HUES48 (cell line): ENCODE data around the gene PVALB.

Source experiments
- H3K27ac ChIP-seq: one replicate; pipeline ENCODE4 v1.7.0; 2013; ENCODE audit warnings: low read depth, low read length, inconsistent platforms
- H3K27me3 ChIP-seq: 2 replicates; pipeline ENCODE4 v1.6.1; 2013; ENCODE audit warnings: mild to moderate bottlenecking, low read length; ENCODE audit not compliant: control insufficient read depth, insufficient read depth
- H3K36me3 ChIP-seq: 2 replicates; pipeline ENCODE4 v1.6.1; 2013; ENCODE audit warnings: low read length; ENCODE audit not compliant: control insufficient read depth, insufficient read depth
- H3K4me1 ChIP-seq: 2 replicates; pipeline ENCODE4 v1.6.1; 2013; ENCODE audit warnings: mild to moderate bottlenecking, low read length; ENCODE audit not compliant: control insufficient read depth, insufficient read depth
- H3K4me3 ChIP-seq: 2 replicates; pipeline ENCODE4 v1.5.1; 2013; ENCODE audit warnings: mild to moderate bottlenecking, low read depth, low read length
- H3K9ac ChIP-seq: 2 replicates; pipeline ENCODE4 v1.6.1; 2013; ENCODE audit warnings: mild to moderate bottlenecking, low read depth, low read length, moderate library complexity
- H3K9me3 ChIP-seq: 2 replicates; pipeline ENCODE4 v1.6.1; 2013; ENCODE audit warnings: low read length; ENCODE audit not compliant: control insufficient read depth, insufficient read depth

Gene PVALB

DNA sequence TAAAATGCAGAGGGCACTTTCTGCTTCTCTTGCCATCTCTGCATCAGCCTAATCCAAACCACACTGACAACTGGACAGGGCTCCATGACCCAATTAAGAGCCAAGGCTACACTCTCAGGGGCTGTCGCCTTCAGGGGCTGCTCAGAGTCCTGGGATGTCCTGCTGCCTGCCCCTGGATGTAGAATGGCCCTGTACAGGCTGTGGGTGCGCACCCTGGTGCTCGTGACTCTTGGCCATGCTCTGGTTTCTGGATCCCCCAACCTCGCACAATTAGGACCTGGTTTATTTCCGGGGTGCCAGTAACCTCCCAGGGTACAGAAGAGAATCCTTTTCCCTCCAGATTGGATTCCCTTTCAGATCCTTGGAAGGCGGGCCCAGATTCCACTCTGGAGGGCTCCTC, 52.2 kb downstream of the PVALB start:
- Histone ChIP-seq H3K4me1 (no peaks in the 10 kb centered on the region), H3K9me3 (no peaks in the 10 kb centered on the region), H3K4me3 (no peak overlapping the region), H3K27ac (no peak overlapping the region), H3K27me3 (no peaks in the 10 kb centered on the region), H3K9ac (no peak overlapping the region), H3K36me3 (peaks cover 53% of the 10 kb centered on the region)

- H3K27ac ChIP-seq, result no peak overlapping the region
- H3K4me1 ChIP-seq, result no peaks in the 10 kb centered on the region
- H3K9ac ChIP-seq, result no peak overlapping the region
- no peak overlapping the region for H3K4me3 ChIP-seq
- no peaks in the 10 kb centered on the region for H3K9me3 ChIP-seq
- H3K27me3 ChIP-seq, result no peaks in the 10 kb centered on the region
- H3K36me3 ChIP-seq, result peaks cover 53% of the 10 kb centered on the region
Observed at GRCh38 chr22:36764060-36764459, 52.8 kb downstream of the PVALB start.

GRCh38 chr22:36763576-36763975, 53.3 kb downstream of the PVALB start:
- Histone ChIP-seq H3K4me1 (no peaks in the 10 kb centered on the region), H3K4me3 (no peak overlapping the region), H3K9me3 (no peaks in the 10 kb centered on the region), H3K27ac (no peak overlapping the region), H3K27me3 (no peaks in the 10 kb centered on the region), H3K9ac (no peak overlapping the region), H3K36me3 (peaks cover 53% of the 10 kb centered on the region)

GRCh38 chr22:36762687-36763260, 54.1 kb downstream of the PVALB start:
- Histone ChIP-seq H3K4me1 (no peaks in the 10 kb centered on the region), H3K9me3 (no peaks in the 10 kb centered on the region), H3K27ac (no peak overlapping the region), H3K9ac (no peak overlapping the region), H3K36me3 (peaks cover 53% of the 10 kb centered on the region), H3K27me3 (no peaks in the 10 kb centered on the region), H3K4me3 (no peak overlapping the region)

DNA sequence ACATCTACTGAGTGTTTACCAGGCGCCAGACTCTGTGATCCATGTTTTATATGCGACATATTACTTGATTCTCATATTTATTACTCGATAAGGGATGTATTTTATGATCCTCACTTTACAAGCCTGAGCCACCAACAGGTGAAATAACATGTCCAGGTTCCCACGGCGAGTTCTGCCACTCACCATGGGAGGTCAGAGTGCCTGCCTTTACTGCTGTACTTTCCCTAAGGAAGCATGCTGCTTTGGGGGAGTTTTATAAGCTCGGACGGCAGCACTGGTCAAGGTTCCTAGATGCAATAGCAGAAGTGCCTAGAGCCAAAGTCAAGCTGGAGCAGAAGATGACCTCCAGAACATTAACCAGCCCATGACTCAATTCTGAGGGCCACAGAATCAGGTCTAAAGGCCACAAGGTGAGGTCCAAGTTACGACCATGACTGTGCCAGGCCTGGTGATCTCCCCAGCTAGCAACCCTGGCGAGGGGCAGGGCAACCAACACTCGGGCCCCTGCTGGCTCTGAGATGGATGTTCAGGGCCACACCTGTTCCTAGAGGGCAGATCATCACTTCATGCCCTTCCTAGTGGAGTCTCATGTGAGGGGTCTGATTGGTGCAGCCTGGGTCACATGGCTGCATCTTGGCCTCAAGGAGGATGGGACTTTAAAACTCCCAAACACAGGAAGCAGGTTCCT, 55.1 kb downstream of the PVALB start:
- Histone ChIP-seq H3K27ac (no peak overlapping the region), H3K36me3 (peaks cover 45% of the 10 kb centered on the region), H3K9me3 (no peaks in the 10 kb centered on the region), H3K9ac (no peak overlapping the region), H3K27me3 (no peaks in the 10 kb centered on the region), H3K4me3 (no peak overlapping the region), H3K4me1 (no peaks in the 10 kb centered on the region)

GRCh38 chr22:36760786-36761185, 56.0 kb downstream of the PVALB start:
- Histone ChIP-seq H3K36me3 (peaks cover 37% of the 10 kb centered on the region), H3K9me3 (no peaks in the 10 kb centered on the region), H3K9ac (no peak overlapping the region), H3K4me3 (no peak overlapping the region), H3K27ac (no peak overlapping the region), H3K27me3 (no peaks in the 10 kb centered on the region), H3K4me1 (no peaks in the 10 kb centered on the region)

DNA sequence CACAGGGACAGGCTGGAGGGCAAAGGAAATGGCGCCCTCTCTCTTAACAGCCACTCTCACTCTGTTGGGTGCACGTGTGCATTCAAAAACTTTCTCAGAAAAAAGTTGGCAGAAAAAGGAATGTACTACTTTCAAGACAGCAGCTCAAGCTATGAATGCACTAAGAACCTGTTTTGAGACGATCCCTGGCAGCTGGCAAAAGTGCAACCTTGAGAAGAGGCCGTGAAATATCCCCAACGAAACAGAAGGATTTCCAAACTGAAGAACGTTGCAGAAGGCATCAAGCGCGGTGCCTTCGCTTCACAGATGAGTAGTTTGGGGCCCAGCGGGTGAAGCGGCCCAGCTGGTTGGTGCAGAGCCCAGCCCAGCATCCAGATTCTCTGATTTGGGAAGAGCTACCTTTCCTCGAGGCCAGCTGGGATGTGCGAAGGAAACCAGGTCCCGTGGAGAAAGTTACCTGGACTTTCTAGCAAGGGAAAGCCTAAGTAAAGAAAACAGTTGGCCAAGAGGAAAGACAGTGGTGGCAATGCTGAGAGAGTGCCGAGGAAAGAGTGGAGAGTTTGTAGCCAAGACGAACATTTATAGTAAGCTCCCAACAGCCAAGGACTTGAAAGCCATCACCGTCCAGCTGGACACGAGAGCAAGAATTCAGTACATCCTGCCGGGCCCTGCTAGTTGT, 57.2 kb downstream of the PVALB start:
- no peak overlapping the region for H3K9ac ChIP-seq
- no peaks in the 10 kb centered on the region for H3K9me3 ChIP-seq
- H3K27ac ChIP-seq, result no peak overlapping the region
- H3K36me3 ChIP-seq, result peaks cover 28% of the 10 kb centered on the region
- no peaks in the 10 kb centered on the region for H3K27me3 ChIP-seq
- H3K4me3 ChIP-seq, result no peak overlapping the region
- H3K4me1 ChIP-seq, result no peaks in the 10 kb centered on the region

DNA sequence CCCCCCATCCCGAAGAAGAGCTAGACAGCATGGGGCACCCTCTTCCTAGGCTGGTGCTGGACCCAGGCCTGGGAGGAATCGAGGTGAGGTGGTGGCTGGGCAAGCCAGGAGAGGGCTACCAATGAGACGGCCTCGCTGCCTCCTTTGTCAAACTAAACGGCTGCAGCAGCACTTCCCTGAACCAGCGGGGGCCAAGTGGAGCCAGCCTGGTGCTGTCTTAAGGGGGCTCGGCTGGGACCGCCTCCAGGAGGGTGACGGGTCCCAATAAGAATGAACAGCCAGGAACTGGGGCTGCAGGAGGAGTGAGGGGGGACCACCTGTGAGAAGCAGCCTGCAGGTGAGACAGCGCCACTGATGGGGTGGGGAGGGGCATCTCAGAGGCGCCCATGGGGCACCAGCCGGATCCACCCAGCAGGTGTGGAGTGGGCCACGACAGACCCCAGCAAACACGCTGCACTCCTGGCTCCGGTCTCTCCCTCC, 58.0 kb downstream of the PVALB start:
- no peaks in the 10 kb centered on the region for H3K4me1 ChIP-seq
- H3K4me3 ChIP-seq, result no peak overlapping the region
- H3K27ac ChIP-seq, result no peak overlapping the region
- peaks cover 24% of the 10 kb centered on the region for H3K36me3 ChIP-seq
- H3K27me3 ChIP-seq, result no peaks in the 10 kb centered on the region; the same call in 1 of the 2 replicates
- H3K9me3 ChIP-seq, result no peaks in the 10 kb centered on the region
- H3K9ac ChIP-seq, result no peak overlapping the region

- Histone ChIP-seq H3K4me1 (no peaks in the 10 kb centered on the region), H3K4me3 (no peak overlapping the region), H3K27ac (no peak overlapping the region), H3K36me3 (peaks cover 13% of the 10 kb centered on the region), H3K9ac (no peak overlapping the region), H3K27me3 (peaks cover 7% of the 10 kb centered on the region; the same call in 1 of the 2 replicates), H3K9me3 (no peaks in the 10 kb centered on the region)
Observed at GRCh38 chr22:36757668-36758211, 59.1 kb downstream of the PVALB start.

DNA sequence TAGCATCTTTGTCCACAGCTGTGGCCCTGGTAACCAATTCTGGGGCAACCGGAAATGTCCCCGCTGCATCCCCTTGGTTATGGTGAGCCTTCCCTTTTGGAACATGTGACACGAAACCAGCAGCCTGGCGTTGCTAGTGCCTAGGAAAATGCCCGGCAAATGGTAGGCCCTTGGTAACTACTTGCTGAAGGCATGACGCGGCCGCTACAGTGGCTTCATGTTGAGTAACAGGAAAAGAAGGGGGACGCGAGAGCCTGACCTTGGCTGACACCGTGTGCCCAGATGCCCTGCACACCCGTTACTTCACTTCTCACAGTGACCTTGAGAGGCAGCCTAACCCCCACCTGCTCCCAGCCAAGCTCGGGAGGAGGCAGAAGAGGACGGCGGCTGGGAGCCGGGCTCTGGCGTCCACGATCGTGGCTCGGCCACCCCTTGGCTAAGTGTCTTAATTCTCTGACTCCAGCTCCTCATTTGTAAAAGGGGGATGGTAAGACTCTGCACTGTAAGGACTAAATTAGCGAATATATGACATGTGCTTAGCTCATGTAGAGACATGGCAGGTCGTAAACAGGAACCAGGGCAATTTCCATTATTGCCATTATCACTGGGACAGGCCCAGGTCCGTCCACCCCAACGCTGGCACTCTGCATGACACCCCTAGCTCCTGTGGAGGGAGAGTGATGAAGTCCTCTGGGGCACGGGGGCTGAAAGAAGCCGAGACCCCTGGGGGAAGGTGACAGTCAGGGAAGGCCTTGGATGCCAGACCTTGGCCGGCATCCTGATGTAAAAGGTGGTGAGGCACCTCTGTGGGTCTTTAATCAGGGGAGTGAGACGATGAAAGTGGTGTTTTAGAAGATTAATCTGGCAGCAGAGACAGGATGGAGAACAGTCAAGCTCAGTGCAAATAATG, 59.8 kb downstream of the PVALB start:
- no peak overlapping the region for H3K27ac ChIP-seq
- H3K27me3 ChIP-seq, result peaks cover 7% of the 10 kb centered on the region; the same call in 1 of the 2 replicates
- peaks cover 6% of the 10 kb centered on the region for H3K36me3 ChIP-seq
- H3K4me1 ChIP-seq, result no peaks in the 10 kb centered on the region
- H3K9me3 ChIP-seq, result no peaks in the 10 kb centered on the region
- no peak overlapping the region for H3K4me3 ChIP-seq
- no peak overlapping the region for H3K9ac ChIP-seq
